Stimulated activated CD8-positive, alpha-beta memory T cell treated with anti-CD3 and anti-CD28 coated beads, Interleukin-12 subunit alpha, Interleukin-12 subunit beta, amount 100 ng/mL, for 4 hours (primary cell): ENCODE measurements around the gene ADIPOR2.

Experiments used
- DNase-seq: peaks from one replicate; pipeline ENCODE4 v3.0.0-alpha.2; 2020; ENCODE audit warnings: low read depth

ADIPOR2 gene

GRCh38 chr12:1830981-1831963 lies 140.4 kb downstream of the ADIPOR2 start:
- no peak for DNase-seq

GRCh38 chr12:1832801-1833595 lies 142.1 kb downstream of the ADIPOR2 start:
- DNase-seq: no peak

DNA sequence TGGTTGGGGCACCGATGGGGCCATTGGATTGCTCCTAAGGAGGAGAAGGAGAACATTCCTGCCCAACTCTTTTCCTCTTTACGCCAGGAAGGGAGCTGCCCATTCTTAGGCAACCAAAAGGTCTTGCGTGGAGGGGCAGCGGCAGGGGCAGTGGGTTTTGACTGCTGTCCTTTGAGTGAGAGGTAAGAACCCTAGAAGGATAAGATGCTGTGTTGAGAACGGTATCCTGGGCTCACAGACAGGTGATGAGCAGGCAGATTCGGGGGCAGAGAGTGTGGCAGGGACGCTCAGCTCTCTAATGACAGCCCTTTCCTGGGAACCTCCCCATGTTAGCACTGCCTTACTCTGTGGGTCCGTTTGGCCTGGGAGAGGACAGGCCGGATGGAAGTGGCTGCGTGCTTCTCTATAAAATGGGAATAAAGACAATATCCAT lies 142.7 kb downstream of the ADIPOR2 start:
- DNase-seq: no peak

DNA sequence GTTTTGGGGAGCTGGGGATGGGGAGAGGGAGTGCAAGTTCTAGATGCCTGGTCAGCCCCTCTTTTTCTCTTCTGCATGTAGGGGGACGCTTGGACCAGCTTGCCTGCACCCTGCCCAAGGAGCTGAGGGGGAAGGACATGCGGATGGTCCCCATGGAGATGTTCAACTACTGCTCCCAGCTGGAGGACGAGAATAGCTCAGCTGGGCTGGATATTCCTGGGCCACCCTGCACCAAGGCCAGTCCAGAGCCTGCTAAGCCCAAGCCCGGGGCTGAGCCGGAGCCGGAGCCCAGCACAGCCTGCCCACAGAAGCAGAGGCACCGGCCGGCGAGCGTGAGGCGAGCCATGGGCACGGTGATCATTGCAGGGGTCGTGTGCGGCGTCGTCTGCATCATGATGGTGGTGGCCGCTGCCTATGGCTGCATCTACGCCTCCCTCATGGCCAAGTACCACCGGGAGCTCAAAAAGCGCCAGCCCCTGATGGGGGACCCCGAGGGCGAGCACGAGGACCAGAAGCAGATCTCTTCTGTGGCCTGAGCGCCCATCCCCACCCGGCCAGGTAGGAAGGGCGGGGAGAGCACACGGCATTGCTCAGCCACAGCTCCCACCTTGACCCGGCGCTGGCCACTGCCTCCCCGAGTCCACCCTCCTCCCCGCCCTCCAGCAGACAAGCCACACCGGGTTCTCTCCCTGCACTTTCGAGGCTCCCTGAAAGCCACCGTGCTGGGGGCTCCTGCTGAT lies 143.5 kb downstream of the ADIPOR2 start:
- no peak for DNase-seq

DNA sequence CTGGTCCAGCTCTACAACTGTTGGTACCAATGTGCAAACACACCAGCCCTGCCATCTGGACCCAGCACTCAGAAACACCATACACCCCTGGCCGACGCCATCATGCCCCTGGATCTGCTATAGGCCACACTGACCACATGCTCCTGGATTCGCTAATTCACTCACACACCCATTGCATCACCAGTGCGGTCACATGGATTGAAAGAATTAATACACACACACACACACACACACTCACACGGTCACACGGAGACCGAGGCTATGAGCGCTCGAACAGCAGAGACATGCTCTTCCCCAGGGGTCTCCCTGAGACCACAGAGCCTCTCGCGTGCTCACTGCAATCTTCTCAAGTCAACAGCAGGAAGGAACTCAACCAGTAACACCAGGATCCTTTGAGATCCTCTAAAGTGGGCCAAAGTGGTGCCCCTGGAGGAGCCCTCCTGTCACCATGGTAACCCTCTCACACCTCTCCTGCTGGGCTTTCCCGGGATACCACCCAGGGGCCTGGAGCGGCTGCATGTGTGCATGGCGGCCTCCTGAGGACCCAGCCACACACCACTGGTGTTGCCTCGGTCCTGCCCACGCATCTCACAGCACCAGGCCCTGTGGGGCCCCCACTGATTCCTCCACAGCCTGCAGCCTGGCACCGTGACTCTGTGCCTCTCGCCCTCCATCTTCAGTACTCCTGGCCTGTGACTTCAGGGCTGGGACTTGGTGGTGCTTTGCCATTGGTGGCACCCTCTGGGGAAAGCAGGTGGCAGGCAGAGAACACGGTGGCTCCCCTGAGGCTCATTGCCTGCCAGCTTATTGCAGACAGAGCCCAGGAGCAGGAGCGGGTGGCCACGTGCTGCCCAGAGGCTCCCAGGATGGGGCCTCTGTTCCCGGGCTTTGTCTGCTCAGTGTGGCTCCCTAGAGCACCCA lies 144.6 kb downstream of the ADIPOR2 start:
- no peak for DNase-seq

DNA sequence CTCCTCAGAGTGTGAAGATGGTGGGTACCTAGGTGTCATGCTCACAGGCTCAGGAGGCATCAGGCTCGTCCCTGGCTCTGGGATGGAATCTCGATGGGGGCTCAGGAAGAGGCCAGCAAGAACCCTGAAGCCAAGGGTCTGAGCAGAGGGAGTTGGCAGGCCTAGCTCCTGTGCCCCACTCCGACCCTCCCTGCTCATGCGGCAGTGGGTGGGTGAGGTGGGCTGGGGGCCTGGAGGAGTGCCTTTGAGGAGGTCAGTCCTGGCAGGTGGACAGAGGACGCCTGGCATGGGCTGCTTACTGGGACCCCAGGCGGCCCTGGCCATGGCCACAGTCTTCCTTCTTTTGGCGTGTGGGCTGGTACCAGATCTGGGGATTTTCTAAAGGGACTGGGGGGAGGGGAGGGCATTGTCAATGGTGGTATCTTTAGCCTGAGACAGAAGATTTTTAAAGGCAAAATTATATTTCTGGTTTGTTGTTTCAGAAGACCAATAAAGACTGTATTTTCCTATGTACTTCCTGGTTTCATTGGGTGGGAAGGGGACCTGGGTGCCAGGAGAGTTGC lies 145.5 kb downstream of the ADIPOR2 start:
- DNase-seq: no peak

GRCh38 chr12:1836854-1837421 lies 146.1 kb downstream of the ADIPOR2 start:
- no peak for DNase-seq

- DNase-seq: no peak
These were observed 146.8 kb downstream of the ADIPOR2 start for GRCh38 chr12:1837541-1838204.
